CD4-positive, alpha-beta T cell (primary cell): Measurements from ENCODE around the gene ILKAP. TPM values are rescaled to one million over a fixed set of nuclear protein-coding genes. Genes with fewer than 3 reads are reported as not detected.

Experiments
- ATAC-seq: fragments of 200-7000 bp; cut with Tn5 transposase; one replicate; pipeline ENCODE4 v1.10.0; 2022; ENCODE audit warnings: mild to moderate bottlenecking; ENCODE audit not compliant: poor library complexity
- CTCF ChIA-PET: fragments of 350-600 bp; sonication (Branson Sonifier 250); formaldehyde crosslinking; loops from one replicate; lab custom pipeline; 2021; ENCODE audit warnings: antibody characterized with exemption, inconsistent platforms; lab: Charles Lee
- POLR2A ChIA-PET: fragments of 350-600 bp; sonication (Branson Sonifier 250); formaldehyde crosslinking; loops from one replicate; lab custom pipeline; 2021; ENCODE audit warnings: antibody characterized with exemption, inconsistent platforms; lab: Charles Lee
- DNase-seq, 14 experiments: peaks; one replicate each; pipeline ENCODE4 v3.0.0-alpha.2; 2013 to 2020; ENCODE audit warnings: mixed read lengths in 2 of 14
- H3K27ac ChIP-seq, 2 donors: one replicate each; pipeline versions ENCODE4 v1.5.1 to v1.7.0; 2013; ENCODE audit warnings: low read length in 2 of 2, low read depth in 1 of 2, mild to moderate bottlenecking in 1 of 2
- H3K27me3 ChIP-seq, 2 experiments: 1 replicate in 1 of 2; 2 replicates in 1 of 2; pipeline versions ENCODE4 v1.6.1 to v1.7.0; 2013; ENCODE audit warnings: low read length in 2 of 2, control low read depth in 1 of 2, mild to moderate bottlenecking in 1 of 2, moderate library complexity in 1 of 2; ENCODE audit not compliant: insufficient read depth in 2 of 2, control insufficient read depth in 1 of 2
- H3K36me3 ChIP-seq: one replicate; pipeline ENCODE4 v1.6.1; 2013; ENCODE audit warnings: low read length, control low read depth; ENCODE audit not compliant: insufficient read depth
- H3K4me1 ChIP-seq: one replicate; pipeline ENCODE4 v1.6.1; 2013; ENCODE audit warnings: low read length, control low read depth; ENCODE audit not compliant: insufficient read depth
- H3K4me3 ChIP-seq: one replicate; pipeline ENCODE4 v1.5.1; 2013; ENCODE audit warnings: mild to moderate bottlenecking, low read length, moderate library complexity
- H3K9me3 ChIP-seq, 2 experiments: 1 replicate in 1 of 2; 2 replicates in 1 of 2; pipeline versions ENCODE4 v1.6.1 to v1.7.0; 2013; ENCODE audit warnings: low read length in 2 of 2, mild to moderate bottlenecking in 2 of 2, control low read depth in 1 of 2, moderate library complexity in 1 of 2; ENCODE audit not compliant: control insufficient read depth in 1 of 2, insufficient read depth in 1 of 2
- H3K27ac Mint-ChIP-seq: one replicate; pipeline ENCODE4 v1.8.0; 2020; ENCODE audit warnings: mixed read lengths
- H3K27me3 Mint-ChIP-seq: one replicate; pipeline ENCODE4 v1.8.0; 2021; ENCODE audit warnings: mixed read lengths
- H3K36me3 Mint-ChIP-seq: one replicate; pipeline ENCODE4 v1.8.0; 2021; ENCODE audit warnings: low read depth, mixed read lengths
- H3K4me1 Mint-ChIP-seq: one replicate; pipeline ENCODE4 v1.8.0; 2021; ENCODE audit warnings: low read depth, mixed read lengths
- H3K4me3 Mint-ChIP-seq: one replicate; pipeline ENCODE4 v1.8.0; 2020; ENCODE audit warnings: mild to moderate bottlenecking, mixed read lengths
- H3K9me3 Mint-ChIP-seq: one replicate; pipeline ENCODE4 v1.8.0; 2020; ENCODE audit warnings: mixed read lengths
- intact Hi-C, 2 experiments: fragments of 100-400 bp; cut with DNase I in 1 of 2; cut with micrococcal nuclease in 1 of 2; formaldehyde crosslinking; loops; one replicate each; pipeline versions ENCODE4 v1.15.1 to v1.9.0; 2023 to 2025; cut with DNase I, micrococcal nuclease
- total RNA-seq, 174 experiments: library from RNA in 2 of 174; stranded (reverse) in 2 of 174; gene quantifications; one replicate each; pipeline ENCODE4 v1.2.3 and lab custom pipeline; 2021 to 2026
- TF ChIP-seq, protein P1 (sequence below): fragments of 200-600 bp; IDR thresholded peaks from one replicate; pipeline ENCODE4 v1.8.0; 2022; ENCODE audit warnings: antibody characterized with exemption, mild to moderate bottlenecking

Gene ILKAP
- total RNA-seq, 2 experiments from 2014 or later: 133 to 143 TPM

DNA sequence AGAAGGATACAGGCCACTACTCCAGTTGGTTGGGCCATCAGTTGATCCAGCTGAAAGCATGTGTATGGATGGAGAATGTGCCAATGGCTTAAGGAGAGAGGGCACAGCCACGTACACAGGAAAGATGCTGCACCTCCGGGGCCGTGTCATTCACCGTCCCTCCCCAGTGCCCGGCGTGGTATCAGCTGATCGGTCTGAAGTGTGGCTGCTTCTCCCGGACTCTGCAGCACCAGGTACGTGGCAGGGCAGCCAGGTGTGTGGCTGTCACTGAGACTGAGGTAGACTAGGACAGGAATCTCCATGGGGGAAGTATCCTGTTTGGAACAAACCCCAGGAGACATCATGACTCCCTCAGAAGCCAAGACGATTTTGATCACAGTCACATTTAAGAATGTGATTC lies 48.9 kb downstream of the ILKAP start:
- no peak for ATAC-seq
- TF ChIP-seq, protein P1, sequence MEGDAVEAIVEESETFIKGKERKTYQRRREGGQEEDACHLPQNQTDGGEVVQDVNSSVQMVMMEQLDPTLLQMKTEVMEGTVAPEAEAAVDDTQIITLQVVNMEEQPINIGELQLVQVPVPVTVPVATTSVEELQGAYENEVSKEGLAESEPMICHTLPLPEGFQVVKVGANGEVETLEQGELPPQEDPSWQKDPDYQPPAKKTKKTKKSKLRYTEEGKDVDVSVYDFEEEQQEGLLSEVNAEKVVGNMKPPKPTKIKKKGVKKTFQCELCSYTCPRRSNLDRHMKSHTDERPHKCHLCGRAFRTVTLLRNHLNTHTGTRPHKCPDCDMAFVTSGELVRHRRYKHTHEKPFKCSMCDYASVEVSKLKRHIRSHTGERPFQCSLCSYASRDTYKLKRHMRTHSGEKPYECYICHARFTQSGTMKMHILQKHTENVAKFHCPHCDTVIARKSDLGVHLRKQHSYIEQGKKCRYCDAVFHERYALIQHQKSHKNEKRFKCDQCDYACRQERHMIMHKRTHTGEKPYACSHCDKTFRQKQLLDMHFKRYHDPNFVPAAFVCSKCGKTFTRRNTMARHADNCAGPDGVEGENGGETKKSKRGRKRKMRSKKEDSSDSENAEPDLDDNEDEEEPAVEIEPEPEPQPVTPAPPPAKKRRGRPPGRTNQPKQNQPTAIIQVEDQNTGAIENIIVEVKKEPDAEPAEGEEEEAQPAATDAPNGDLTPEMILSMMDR: no peak
- Mint-ChIP-seq H3K4me1 (peaks cover 5% of the 10 kb centered on the region), H3K9me3 (no peaks in the 10 kb centered on the region), H3K27me3 (peaks cover 5% of the 10 kb centered on the region), H3K27ac (no peak overlapping the region), H3K4me3 (no peak overlapping the region), H3K36me3 (no peaks in the 10 kb centered on the region)
- Histone ChIP-seq H3K4me3 (no peak overlapping the region), H3K36me3 (no peaks in the 10 kb centered on the region), H3K27me3 (peaks cover 5 to 10% of the 10 kb centered on the region in 2 experiments), H3K4me1 (peaks cover 8% of the 10 kb centered on the region), H3K9me3 (no peaks in the 10 kb centered on the region), H3K27ac (no peak overlapping the region)
- POLR2A ChIA-PET: no interaction called here
- CTCF ChIA-PET: no interaction called here
- no peak for DNase-seq
- intact Hi-C loops: no loop called here

DNA sequence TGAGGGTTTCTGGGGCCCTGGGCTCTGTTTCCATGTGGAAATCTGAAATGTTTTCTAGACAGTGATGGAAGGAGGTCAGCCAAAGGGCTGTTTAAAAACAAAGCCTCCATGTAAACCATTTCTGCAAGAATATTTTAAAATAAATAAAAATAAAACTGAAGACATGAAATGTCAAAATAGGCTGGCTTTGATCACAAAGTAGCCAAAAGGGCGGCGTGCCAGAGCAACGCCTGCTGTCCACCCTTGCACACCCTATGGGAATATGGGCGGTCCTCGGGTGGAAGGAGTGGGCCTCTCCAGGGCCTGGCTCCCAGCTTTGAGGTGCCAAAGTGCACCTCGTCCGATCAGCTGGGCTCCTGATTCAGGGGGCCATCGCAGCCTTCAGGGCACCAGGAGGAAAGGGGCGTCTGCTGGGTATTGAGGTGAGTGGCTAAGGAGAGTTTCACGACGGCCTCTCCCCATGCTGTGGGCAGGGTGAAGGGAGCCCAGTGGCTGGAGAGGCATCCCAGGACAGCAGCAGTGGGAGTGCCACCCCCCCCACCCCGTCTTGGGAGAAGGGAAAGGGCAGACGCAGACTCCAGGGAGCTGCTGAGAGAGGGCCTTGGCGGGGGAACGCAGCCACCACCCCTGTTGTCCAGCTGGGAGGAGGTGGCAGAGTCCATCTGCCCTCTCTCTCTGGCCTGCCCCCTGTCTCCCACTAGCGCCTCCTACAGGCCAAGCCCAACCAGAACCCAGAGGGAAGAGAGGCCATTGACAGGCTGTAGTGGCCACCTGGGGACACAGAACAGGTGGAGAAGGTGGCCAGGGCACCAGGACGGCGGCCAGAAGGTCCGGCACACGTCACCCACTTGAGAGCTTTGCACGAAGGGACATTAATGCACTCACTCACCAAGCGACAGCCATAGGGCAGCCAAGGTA lies 50.5 kb downstream of the ILKAP start:
- Mint-ChIP-seq H3K4me3 (no peak overlapping the region), H3K27ac (no peak overlapping the region), H3K9me3 (no peaks in the 10 kb centered on the region), H3K4me1 (no peaks in the 10 kb centered on the region), H3K36me3 (no peaks in the 10 kb centered on the region), H3K27me3 (no peaks in the 10 kb centered on the region)
- Histone ChIP-seq H3K4me3 (no peak overlapping the region), H3K27ac (no peak overlapping the region), H3K27me3 (peaks cover 0 to under 1% of the 10 kb centered on the region in 2 experiments), H3K36me3 (no peaks in the 10 kb centered on the region), H3K9me3 (no peaks in the 10 kb centered on the region), H3K4me1 (no peaks in the 10 kb centered on the region)
- DNase-seq: no peak
- POLR2A ChIA-PET: no interaction called here
- no peak for ATAC-seq
- intact Hi-C loops: no loop called here
- CTCF ChIA-PET: no interaction called here
- TF ChIP-seq, protein P1: no peak

- Mint-ChIP-seq H3K4me3 (no peak overlapping the region), H3K4me1 (no peaks in the 10 kb centered on the region), H3K27me3 (no peaks in the 10 kb centered on the region), H3K9me3 (no peaks in the 10 kb centered on the region), H3K27ac (no peak overlapping the region), H3K36me3 (no peaks in the 10 kb centered on the region)
- no peaks in the 10 kb centered on the region for H3K4me1 ChIP-seq
- no peak for ATAC-seq
- no peak overlapping the region for H3K27ac ChIP-seq
- no peaks in the 10 kb centered on the region for H3K9me3 ChIP-seq
- TF ChIP-seq, protein P1: no peak
- H3K4me3 ChIP-seq: no peak overlapping the region
- H3K27me3 ChIP-seq: no peaks in the 10 kb centered on the region
- CTCF ChIA-PET: no interaction called here
- intact Hi-C loops: no loop called here
- no peak for DNase-seq
- no peaks in the 10 kb centered on the region for H3K36me3 ChIP-seq
- POLR2A ChIA-PET: no interaction called here
Observed at GRCh38 chr2:238151628-238152235, 51.8 kb downstream of the ILKAP start.
